Activated CD8-positive, alpha-beta memory T cell treated with anti-CD3 and anti-CD28 coated beads for 48 hours (primary cell): Measurements from ENCODE around the gene CNOT8.
"Not testable (repeated sequence)": the region's sequence is repeated elsewhere in the genome, so short reads cannot be mapped to it uniquely, and the experiment has no call there.

Source experiments
- DNase-seq, 3 experiments: peaks; one replicate each; pipeline ENCODE4 v3.0.0-alpha.2; 2020; ENCODE audit warnings: low read depth in 2 of 3, low spot score in 2 of 3

Gene CNOT8

DNA sequence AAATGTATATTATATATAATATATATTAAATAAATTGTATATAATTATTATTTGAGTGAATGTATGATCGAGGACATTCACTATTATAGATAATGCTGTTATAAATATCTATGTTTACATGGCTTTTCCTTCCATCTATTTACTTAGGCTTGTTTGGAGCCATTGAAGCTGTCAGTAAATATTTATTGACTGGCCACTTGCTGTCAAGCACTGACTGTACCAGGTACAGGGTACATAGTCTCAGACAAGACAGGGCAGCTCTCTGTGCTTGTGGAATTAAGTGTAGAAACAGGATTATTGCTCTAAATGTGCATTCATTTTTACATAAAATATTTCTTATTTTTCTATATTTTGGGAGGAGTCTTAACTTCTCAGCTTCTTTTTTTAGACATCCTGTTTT is 24.4 kb upstream of the CNOT8 start:
- no peak for DNase-seq

DNA sequence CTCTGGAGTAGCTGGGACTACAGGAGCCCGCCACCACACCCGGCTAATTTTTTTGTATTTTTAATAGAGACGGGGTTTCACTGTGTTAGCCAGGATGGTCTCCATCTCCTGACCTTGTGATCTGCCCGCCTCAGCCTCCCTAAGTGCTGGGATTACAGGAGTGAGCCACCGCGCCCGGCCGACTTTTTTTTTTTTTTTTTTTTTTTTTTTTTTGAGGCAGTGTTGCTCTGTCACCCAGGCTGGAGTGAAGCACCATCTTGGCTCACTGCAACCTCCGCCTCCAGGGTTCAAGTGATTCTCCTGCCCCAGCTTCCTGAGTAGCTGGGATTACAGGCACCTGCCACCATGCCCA is 22.8 kb upstream of the CNOT8 start:
- DNase-seq, result not testable (repeated sequence)

- DNase-seq, result no peak
Measured at GRCh38 chr5:154836225-154836624, 22.2 kb upstream of the CNOT8 start.

DNA sequence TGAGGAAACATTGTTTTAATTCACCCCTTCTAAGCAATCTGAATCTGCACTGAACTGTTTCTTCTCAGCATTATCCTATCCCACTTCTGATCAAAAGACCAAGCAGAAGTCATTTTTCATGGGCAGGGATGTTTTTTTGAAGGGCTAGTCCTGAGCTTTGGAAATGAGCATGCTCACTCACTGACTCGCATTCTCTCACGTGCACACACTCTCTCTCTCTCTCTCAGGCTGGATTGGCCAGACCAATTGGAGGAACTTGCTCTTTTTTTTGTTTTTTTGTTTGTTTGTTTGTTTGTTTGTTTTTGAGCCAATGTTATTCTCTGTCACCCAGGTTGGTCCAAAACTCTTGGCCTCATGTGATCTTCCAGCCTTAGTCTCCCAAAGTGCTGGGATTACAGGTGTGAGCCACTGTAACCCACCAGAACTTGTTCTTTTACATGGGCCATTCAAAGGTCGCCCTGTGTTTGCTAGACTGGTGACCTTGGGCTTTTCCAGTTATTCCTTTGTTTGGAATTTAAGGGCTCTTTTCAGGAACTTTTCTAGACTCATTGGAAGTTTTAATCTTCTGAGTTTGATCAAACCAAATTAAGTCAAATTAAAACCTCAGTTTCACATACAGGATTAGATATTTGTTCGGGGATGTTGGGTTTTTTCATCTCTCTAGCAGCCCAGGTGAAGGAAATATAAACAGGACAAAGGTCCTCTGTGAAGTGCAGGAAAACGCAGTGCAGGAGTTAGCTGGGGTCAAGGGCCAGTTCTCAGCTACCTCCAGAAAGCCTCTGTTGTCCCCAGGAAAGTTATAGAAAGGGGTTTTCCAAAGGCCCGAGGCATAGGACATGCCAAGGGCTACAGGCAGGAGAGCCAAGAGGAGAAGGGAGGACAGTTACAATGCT is 21.2 kb upstream of the CNOT8 start:
- DNase-seq, result no peak

GRCh38 chr5:154840435-154841272 is 17.8 kb upstream of the CNOT8 start:
- DNase-seq, result no peak

GRCh38 chr5:154841273-154841661 is 17.2 kb upstream of the CNOT8 start:
- no peak for DNase-seq

DNA sequence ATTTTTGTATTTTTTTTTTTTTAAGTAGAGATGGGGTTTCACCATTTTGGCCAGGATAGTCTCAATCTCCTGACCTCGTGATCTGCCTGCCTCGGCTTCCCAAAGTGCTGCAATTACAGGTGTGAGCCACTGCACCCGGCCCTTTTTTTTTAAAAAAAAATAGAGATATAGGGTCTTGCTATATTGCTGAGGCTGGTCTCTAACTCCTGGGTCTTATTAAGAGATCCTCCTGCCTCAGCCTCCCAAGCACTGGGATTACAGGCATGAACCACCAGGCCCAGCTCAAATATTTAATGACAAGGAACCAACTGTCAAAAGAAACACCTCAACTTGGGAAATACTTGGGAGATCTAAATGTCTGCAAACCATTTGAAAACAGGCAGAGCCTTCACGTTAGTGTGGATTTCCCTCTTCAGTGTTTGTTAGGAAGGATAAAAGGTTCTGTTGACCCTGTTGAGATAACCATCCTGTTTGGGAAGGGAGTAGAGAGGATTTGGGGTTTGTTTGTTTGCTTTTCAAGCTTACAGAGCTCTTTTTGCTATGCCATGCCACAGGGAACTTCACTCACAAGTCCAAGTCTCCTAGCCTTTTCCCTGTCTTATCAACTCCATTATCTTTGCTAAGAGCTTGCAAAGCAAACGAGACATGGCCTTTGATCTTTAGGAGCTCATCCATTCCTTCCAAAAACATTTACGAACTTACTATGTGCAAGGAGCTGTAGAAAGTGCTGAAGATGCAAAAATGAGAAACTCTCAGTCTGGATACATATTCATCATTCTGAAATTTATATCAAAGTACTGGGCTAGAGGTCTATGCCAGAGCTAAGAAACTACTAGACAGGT is 15.5 kb upstream of the CNOT8 start:
- DNase-seq, result no peak

- DNase-seq, result no peak
Measured at GRCh38 chr5:154844809-154845208, 13.6 kb upstream of the CNOT8 start.

- DNase-seq, result no peak
Measured at GRCh38 chr5:154849264-154849785, 9.1 kb upstream of the CNOT8 start.

DNA sequence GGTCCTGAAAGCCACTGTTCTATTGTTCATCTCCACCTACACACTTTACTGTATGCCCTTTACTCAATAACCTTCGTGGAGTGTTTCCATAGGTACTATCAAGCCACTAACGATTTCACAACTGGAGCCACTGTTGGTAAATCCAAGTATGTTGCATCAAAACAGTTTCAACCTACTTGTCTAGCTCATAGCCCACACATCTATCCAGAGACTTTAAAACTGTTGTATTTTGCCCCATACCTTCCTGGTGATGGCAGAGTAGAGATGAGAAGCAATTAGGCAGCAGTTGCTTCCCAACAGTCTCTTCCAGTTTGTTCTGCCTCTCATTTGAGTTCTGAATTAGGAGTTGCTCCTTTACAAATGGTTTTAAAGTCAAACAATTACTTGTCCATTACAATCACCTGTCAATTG is 8.6 kb upstream of the CNOT8 start:
- no peak for DNase-seq

DNA sequence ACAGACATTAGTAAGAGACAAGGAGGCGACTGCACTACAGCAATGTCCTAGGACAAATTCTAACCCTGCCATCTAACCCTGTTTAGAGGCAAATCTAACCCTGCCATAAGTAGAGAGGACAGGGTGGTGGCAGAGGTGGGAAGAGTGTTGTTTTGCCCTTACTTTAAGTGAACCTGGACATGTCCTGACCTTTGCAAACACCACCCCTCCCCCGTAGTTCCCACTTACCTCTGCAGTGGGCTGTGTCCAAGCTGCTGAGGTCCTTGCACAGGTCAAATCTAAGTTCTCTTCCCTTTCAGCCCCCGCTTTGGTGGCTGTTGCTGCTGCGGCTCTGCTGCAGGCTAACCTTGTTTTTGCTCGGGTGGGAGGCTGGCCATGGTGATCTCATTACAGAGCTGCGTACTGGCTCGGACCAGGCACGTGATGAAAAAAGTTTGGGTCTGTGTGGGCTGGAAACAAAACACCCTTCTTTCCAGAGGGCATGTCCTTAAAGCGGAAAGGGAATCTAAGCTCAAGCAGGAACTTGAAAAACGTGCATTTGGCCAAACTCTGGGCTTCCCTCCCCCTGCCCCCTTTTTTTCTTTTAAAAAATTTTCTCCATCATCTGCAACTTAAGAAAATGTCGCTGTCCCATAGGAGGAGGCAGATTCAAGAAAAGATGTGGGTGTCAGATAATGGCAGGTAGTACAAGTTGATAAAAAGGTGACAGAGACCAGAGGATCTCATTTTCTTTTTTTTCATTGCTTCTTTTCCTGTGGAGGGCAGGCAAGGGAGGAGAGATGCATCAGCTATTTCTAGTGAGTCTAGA is 8.0 kb upstream of the CNOT8 start, which contains the start of gene FAXDC2:
FAXDC2 (minus strand) TSS at position 349 of the 808 bp plus-strand sequence. CDS start 12,425 bp downstream, outside the sequence.
- DNase-seq, result no peak

DNA sequence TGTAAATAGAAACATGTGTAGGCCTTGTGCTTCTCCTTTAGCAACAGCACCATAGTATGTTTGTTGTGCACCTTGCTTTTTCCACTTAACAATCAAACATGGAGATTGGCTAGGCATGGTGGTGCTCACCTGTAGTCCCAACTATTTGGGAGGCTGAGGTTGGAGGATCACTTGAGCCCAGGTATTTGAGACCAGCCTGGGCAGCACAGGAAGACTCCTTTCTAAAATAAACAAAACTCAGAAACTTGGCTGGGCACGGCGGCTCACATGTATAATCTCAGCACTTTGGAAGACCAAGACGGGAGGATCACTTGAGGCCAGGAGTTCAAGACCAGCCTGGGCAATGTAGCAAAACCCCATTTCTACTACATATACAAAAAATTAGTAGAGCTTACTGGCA is 7.1 kb upstream of the CNOT8 start:
- DNase-seq, result no peak

GRCh38 chr5:154857530-154858296 is 714 bp upstream of the CNOT8 start:
- peak; percentile 58 to 69 (median 64) for DNase-seq

- DNase-seq, result no peak
Measured at GRCh38 chr5:154858972-154859871, 795 bp downstream of the CNOT8 start.

- no peak for DNase-seq
Measured at GRCh38 chr5:154860123-154860522, 1.7 kb downstream of the CNOT8 start.

- no peak for DNase-seq
Measured at GRCh38 chr5:154860765-154861164, 2.3 kb downstream of the CNOT8 start.

GRCh38 chr5:154861946-154862345 is 3.5 kb downstream of the CNOT8 start:
- no peak for DNase-seq

GRCh38 chr5:154862766-154863165 is 4.3 kb downstream of the CNOT8 start:
- DNase-seq, result no peak
